H9 (cell line): ENCODE results near the gene TRAFD1. TPM values are rescaled to one million over a fixed set of nuclear protein-coding genes. Genes with fewer than 3 reads are reported as not detected.
A peak's percentile ranks its signal among the peaks of the same experiment; 100 is the strongest.

ENCODE experiments used
- DNase-seq: peaks from one replicate; pipeline ENCODE4 v3.0.0-alpha.2; 2017
- H2AFZ ChIP-seq: one replicate; pipeline ENCODE4 v1.6.1; 2013; ENCODE audit warnings: mild to moderate bottlenecking, low read length, control low read depth, moderate library complexity
- H2AK5ac ChIP-seq: 2 replicates; pipeline ENCODE4 v1.6.1; 2013; ENCODE audit warnings: low read length, control low read depth, mixed read lengths; ENCODE audit not compliant: insufficient read length
- H2BK120ac ChIP-seq: one replicate; pipeline ENCODE4 v1.6.1; 2013; ENCODE audit warnings: low read depth, mild to moderate bottlenecking, low read length, control low read depth, inconsistent platforms; ENCODE audit not compliant: poor library complexity, severe bottlenecking
- H2BK12ac ChIP-seq: 2 replicates; pipeline ENCODE4 v1.6.1; 2013; ENCODE audit warnings: low read length, control low read depth, mixed read lengths, low read depth; ENCODE audit not compliant: insufficient read length
- H2BK15ac ChIP-seq: 2 replicates; pipeline ENCODE4 v1.6.1; 2013; ENCODE audit warnings: low read depth, low read length, control low read depth
- H2BK20ac ChIP-seq: one replicate; pipeline ENCODE4 v1.6.1; 2013; ENCODE audit warnings: low read depth, mild to moderate bottlenecking, low read length, control low read depth, inconsistent platforms; ENCODE audit not compliant: poor library complexity, severe bottlenecking
- H2BK5ac ChIP-seq: 2 replicates; pipeline ENCODE4 v1.6.1; 2013; ENCODE audit warnings: low read length, control low read depth, mixed read lengths; ENCODE audit not compliant: insufficient read length
- H3K14ac ChIP-seq: 2 replicates; pipeline ENCODE4 v1.6.1; 2013; ENCODE audit warnings: low read length, control low read depth; ENCODE audit not compliant: insufficient read depth
- H3K18ac ChIP-seq: 2 replicates; pipeline ENCODE4 v1.6.1; 2013; ENCODE audit warnings: low read depth, mild to moderate bottlenecking, mixed read lengths, low read length, control low read depth; ENCODE audit not compliant: insufficient read length
- H3K23ac ChIP-seq: 2 replicates; pipeline ENCODE4 v1.6.1; 2013; ENCODE audit warnings: low read length, control low read depth, mixed read lengths, low read depth; ENCODE audit not compliant: insufficient read length
- H3K23me2 ChIP-seq: 2 replicates; pipeline ENCODE4 v1.6.1; 2013; ENCODE audit warnings: low read depth, mild to moderate bottlenecking, mixed read lengths, low read length, control low read depth; ENCODE audit not compliant: insufficient read length, poor library complexity, severe bottlenecking
- H3K27ac ChIP-seq: 2 replicates; pipeline ENCODE4 v1.5.1; 2013; ENCODE audit warnings: low read length, control low read depth, mixed read lengths, low read depth; ENCODE audit not compliant: insufficient read length
- H3K27me3 ChIP-seq: 2 replicates; pipeline ENCODE4 v1.6.1; 2013; ENCODE audit warnings: low read length, control low read depth, inconsistent platforms; ENCODE audit not compliant: insufficient read depth
- H3K4ac ChIP-seq: 2 replicates; pipeline ENCODE4 v1.6.1; 2013; ENCODE audit warnings: low read depth, mild to moderate bottlenecking, control low read depth, inconsistent platforms, low read length, moderate library complexity
- H3K4me1 ChIP-seq: 2 replicates; pipeline ENCODE4 v1.6.1; 2013; ENCODE audit warnings: low read length, control low read depth, inconsistent platforms; ENCODE audit not compliant: insufficient read depth
- H3K4me2 ChIP-seq: 2 replicates; pipeline ENCODE4 v1.6.1; 2013; ENCODE audit warnings: low read length, control low read depth, mixed read lengths; ENCODE audit not compliant: insufficient read length, insufficient read depth
- H3K56ac ChIP-seq: 2 replicates; pipeline ENCODE4 v1.6.1; 2013; ENCODE audit warnings: low read depth, mild to moderate bottlenecking, mixed read lengths, low read length, control low read depth; ENCODE audit not compliant: insufficient read length
- H3K79me1 ChIP-seq: 2 replicates; pipeline ENCODE4 v1.6.1; 2013; ENCODE audit warnings: low read depth, mild to moderate bottlenecking, moderate library complexity, low read length, control low read depth, inconsistent platforms; ENCODE audit not compliant: insufficient read depth, poor library complexity, severe bottlenecking
- H3K79me2 ChIP-seq: 2 replicates; pipeline ENCODE4 v1.6.1; 2013; ENCODE audit warnings: low read length, control low read depth, inconsistent platforms; ENCODE audit not compliant: insufficient read depth
- H3K9ac ChIP-seq: 2 replicates; pipeline ENCODE4 v1.6.1; 2013; ENCODE audit warnings: low read length, control low read depth, mixed read lengths; ENCODE audit not compliant: insufficient read length; ENCODE audit errors: extremely low read depth
- H3K9me3 ChIP-seq: one replicate; pipeline ENCODE4 v1.6.1; 2013; ENCODE audit warnings: low read depth, low read length, inconsistent platforms; ENCODE audit not compliant: control insufficient read depth
- H3T11ph ChIP-seq: one replicate; pipeline ENCODE4 v1.6.1; 2013; ENCODE audit warnings: mild to moderate bottlenecking, low read length, control low read depth, inconsistent platforms
- H4K20me1 ChIP-seq: one replicate; pipeline ENCODE4 v1.6.1; 2013; ENCODE audit not compliant: control insufficient read depth, insufficient read length, insufficient read depth
- H4K5ac ChIP-seq: 2 replicates; pipeline ENCODE4 v1.6.1; 2013; ENCODE audit warnings: low read depth, mild to moderate bottlenecking, mixed read lengths, low read length, control low read depth; ENCODE audit not compliant: insufficient read length
- H4K8ac ChIP-seq: replicated peaks from 2 replicates; pipeline ENCODE4 v1.6.1; 2013; ENCODE audit warnings: low read length, control low read depth, mixed read lengths, low read depth; ENCODE audit not compliant: insufficient read length
- H4K91ac ChIP-seq: 2 replicates; pipeline ENCODE4 v1.6.1; 2013; ENCODE audit warnings: low read depth, mild to moderate bottlenecking, moderate library complexity, mixed read lengths, low read length, control low read depth; ENCODE audit not compliant: insufficient read length
- H3K27ac Mint-ChIP-seq, 3 experiments: 2 replicates in 2 of 3; 3 replicates in 1 of 3; pipeline ENCODE4 v1.8.0; 2020 to 2021; ENCODE audit warnings: mixed read lengths in 3 of 3, mild to moderate bottlenecking in 1 of 3, moderate library complexity in 1 of 3
- H3K27me3 Mint-ChIP-seq: 2 replicates; pipeline ENCODE4 v1.8.0; 2021; ENCODE audit warnings: low read depth, mild to moderate bottlenecking, moderate library complexity, mixed read lengths
- H3K36me3 Mint-ChIP-seq, 3 experiments: 2 replicates in 2 of 3; 3 replicates in 1 of 3; pipeline ENCODE4 v1.8.0; 2020 to 2021; ENCODE audit warnings: low read depth in 3 of 3, mixed read lengths in 3 of 3; ENCODE audit not compliant: insufficient read depth in 1 of 3
- H3K4me1 Mint-ChIP-seq, 2 experiments: 2 replicates each; pipeline ENCODE4 v1.8.0; 2020; ENCODE audit warnings: mixed read lengths in 2 of 2
- H3K4me3 Mint-ChIP-seq, 2 experiments: 2 replicates in 1 of 2; 3 replicates in 1 of 2; pipeline ENCODE4 v1.8.0; 2020 to 2021; ENCODE audit warnings: mild to moderate bottlenecking in 2 of 2, mixed read lengths in 2 of 2, moderate library complexity in 1 of 2
- H3K9me3 Mint-ChIP-seq, 2 experiments: 2 replicates in 1 of 2; 3 replicates in 1 of 2; pipeline ENCODE4 v1.8.0; 2020; ENCODE audit warnings: mild to moderate bottlenecking in 2 of 2, mixed read lengths in 2 of 2, moderate library complexity in 1 of 2
- CTCF ChIP-seq: fragments of 200-600 bp; sonication (generic); conservative IDR thresholded peaks from 3 replicates; pipeline ENCODE4 v1.8.0; 2021; ENCODE audit warnings: antibody characterized with exemption, mild to moderate bottlenecking
- WGBS: extraction: QIAGEN DNeasy Blood & Tissue Kit; methylation state at CpG from one replicate; pipeline ENCODE4 v1.1.7; 2013; ENCODE audit warnings: missing lambda C conversion rate, low lambda C conversion rate, mixed read lengths; ENCODE audit not compliant: insufficient read length; ENCODE audit errors: extremely low coverage; 5-methylcytosine and 5-hydroxymethylcytosine counted together
- total RNA-seq: library from RNA; stranded (reverse); gene quantifications from 2 replicates; pipeline ENCODE4 v1.2.1, GENCODE V29; 2021

The TRAFD1 gene
- total RNA-seq, 1 experiment from 2014 or later: 32.0 TPM

GRCh38 chr12:112126000-112126438, 659 bp downstream of the TRAFD1 start:
- no peaks in the 10 kb centered on the region for H3K27me3 Mint-ChIP-seq
- H4K5ac ChIP-seq: no peak overlapping the region
- H3K27ac Mint-ChIP-seq: no peak overlapping the region

More at GRCh38 chr12:112126000-112126438, 659 bp downstream of the TRAFD1 start:
- Histone ChIP-seq H3K4ac (no peak overlapping the region), H3K79me2 (no peaks in the 10 kb centered on the region; the same call in 1 of the 2 replicates), H3K4me2 (peak overlapping the region; percentile 88), H2BK5ac (no peak overlapping the region), H3K4me1 (no peaks in the 10 kb centered on the region), H2BK12ac (no peak overlapping the region), H2AK5ac (no peak overlapping the region), H3K9me3 (no peaks in the 10 kb centered on the region), H2BK20ac (no peak overlapping the region), H2BK15ac (no peak overlapping the region), H3K14ac (no peak overlapping the region; the same call in 1 of the 2 replicates), H3K27me3 (no peaks in the 10 kb centered on the region), H3K23me2 (peaks cover 8% of the 10 kb centered on the region), H3K18ac (no peak overlapping the region), H4K20me1 (no peaks in the 10 kb centered on the region), H3K79me1 (no peaks in the 10 kb centered on the region), H3K56ac (no peak overlapping the region), H3K9ac (peak overlapping the region; percentile 68), H4K91ac (no peak overlapping the region), H3T11ph (no peak overlapping the region), H2BK120ac (no peak overlapping the region), H4K8ac (no peak overlapping the region), H2AFZ (no peak overlapping the region), H3K23ac (no peak overlapping the region), H3K27ac (no peak overlapping the region)
- TF ChIP-seq CTCF: no peak
- no peaks in the 10 kb centered on the region for H3K9me3 Mint-ChIP-seq
- H3K4me3 Mint-ChIP-seq: peak overlapping the region; percentile 83 to 89
- WGBS: no CpG with 5 or more reads among the region's 25 CpGs
- H3K4me1 Mint-ChIP-seq: peaks cover 25 to 27% of the 10 kb centered on the region in 2 experiments
- DNase-seq: peak; percentile 27
- no peaks in the 10 kb centered on the region for H3K36me3 Mint-ChIP-seq
